HCT116 (cell line): ENCODE results near the gene PEX12. TPM values are rescaled to one million over a fixed set of nuclear protein-coding genes. Genes with fewer than 3 reads are reported as not detected.

Experiments
- ATAC-seq: fragments of 200-7000 bp; cut with Tn5 transposase; 2 replicates; pipeline ENCODE4 v1.9.1; 2020; ENCODE audit warnings: mild to moderate bottlenecking, moderate library complexity
- BruUV-seq: library from RNA; stranded (reverse); fragments of 400-500 nt; replicated peaks from 2 replicates; lab custom pipeline; 2021; lab: Mats Ljungman, UMichigan
- CTCF ChIA-PET: fragments of 300-600 bp; sonication (Branson Sonifier 250); formaldehyde crosslinking; loops from one replicate; lab custom pipeline; 2021; ENCODE audit warnings: antibody characterized with exemption; lab: Charles Lee
- POLR2A ChIA-PET: fragments of 300-600, 350-600 bp; sonication (Branson Sonifier 250); formaldehyde crosslinking; loops from one replicate; lab custom pipeline; 2021; ENCODE audit warnings: antibody characterized with exemption; lab: Charles Lee
- RAD21 ChIA-PET, 2 experiments: fragments of 300-600 bp; sonication (Branson Sonifier 250); formaldehyde crosslinking; loops; one replicate each; lab custom pipeline; 2023; ENCODE audit warnings: low total read pairs in 2 of 2; ENCODE audit not compliant: uncharacterized antibody in 2 of 2, unreplicated experiment in 2 of 2, low non-redundant PET in 1 of 2; lab: Charles Lee
- DNase-seq: peaks from one replicate; pipeline ENCODE4 v3.0.0-alpha.2; 2010; ENCODE audit warnings: low read depth, low spot score
- H2AFZ ChIP-seq: fragments of 200-600 bp; shearing (Covaris generic), sonication (generic); 2 replicates; pipeline ENCODE4 v1.6.1; 2017; ENCODE audit warnings: low read depth, mixed run types, mixed read lengths, antibody characterized with exemption, low read length; ENCODE audit not compliant: poor library complexity, severe bottlenecking
- H3K27ac ChIP-seq: 2 replicates; pipeline ENCODE4 v1.5.1; 2012; ENCODE audit warnings: low read depth, low read length
- H3K27me3 ChIP-seq: fragments of 200-600 bp; sonication (generic); 2 replicates; pipeline ENCODE4 v1.6.1; 2016; ENCODE audit warnings: mixed run types, low read length, mixed read lengths; ENCODE audit not compliant: insufficient read depth
- H3K36me3 ChIP-seq, 2 experiments: fragments of 200-500 bp in 1 of 2; fragments of 200-600 bp in 1 of 2; sonication (Bioruptor generic) in 1 of 2; sonication (generic) in 1 of 2; 2 replicates each; pipeline versions ENCODE4 v1.5.1 to v1.6.1; 2014 to 2016; ENCODE audit warnings: low read length in 2 of 2, inconsistent platforms in 1 of 2, mixed read lengths in 1 of 2, mixed run types in 1 of 2; ENCODE audit not compliant: insufficient read depth in 2 of 2, control insufficient read depth in 1 of 2
- H3K4me1 ChIP-seq, 2 experiments: fragments of 200-600 bp in 1 of 2; sonication (generic) in 1 of 2; 2 replicates each; pipeline versions ENCODE4 v1.5.1 to v1.6.1; 2012 to 2017; ENCODE audit warnings: low read length in 2 of 2, inconsistent platforms in 1 of 2, mild to moderate bottlenecking in 1 of 2, mixed read lengths in 1 of 2, mixed run types in 1 of 2, moderate library complexity in 1 of 2; ENCODE audit not compliant: insufficient read depth in 2 of 2, control insufficient read depth in 1 of 2
- H3K4me2 ChIP-seq: fragments of 200-600 bp; sonication (generic); 2 replicates; pipeline ENCODE4 v1.6.1; 2017; ENCODE audit warnings: mixed run types, low read length, mixed read lengths
- H3K4me3 ChIP-seq, 2 experiments: fragments of 200-600 bp in 1 of 2; sonication (generic) in 1 of 2; replicated peaks in 1 of 2; 2 replicates each; pipeline ENCODE4 v1.5.1; 2011 to 2016; ENCODE audit warnings: low read length in 2 of 2, control low read depth in 1 of 2, low read depth in 1 of 2, mild to moderate bottlenecking in 1 of 2, mixed read lengths in 1 of 2, mixed run types in 1 of 2
- H3K79me2 ChIP-seq: fragments of 200-600 bp; sonication (generic); 2 replicates; pipeline ENCODE4 v1.6.1; 2017; ENCODE audit warnings: mild to moderate bottlenecking, mixed run types, low read length, moderate library complexity, mixed read lengths; ENCODE audit not compliant: insufficient read depth
- H3K9ac ChIP-seq: fragments of 200-600 bp; sonication (generic); 2 replicates; pipeline ENCODE4 v1.6.1; 2016; ENCODE audit warnings: low read length, mixed read lengths
- H3K9me2 ChIP-seq: fragments of 200-600 bp; sonication (generic), shearing (Covaris generic); 2 replicates; pipeline ENCODE4 v1.6.1; 2017; ENCODE audit warnings: mixed run types, mild to moderate bottlenecking, moderate library complexity; ENCODE audit not compliant: insufficient read depth
- H3K9me3 ChIP-seq, 2 experiments: fragments of 200-500 bp in 1 of 2; fragments of 200-600 bp in 1 of 2; sonication (Bioruptor generic) in 1 of 2; sonication (generic) in 1 of 2; 2 replicates each; pipeline ENCODE4 v1.6.1; 2014 to 2017; ENCODE audit warnings: low read length in 2 of 2, mixed read lengths in 2 of 2, inconsistent platforms in 1 of 2, low read depth in 1 of 2, mild to moderate bottlenecking in 1 of 2, mixed run types in 1 of 2, moderate library complexity in 1 of 2; ENCODE audit not compliant: control insufficient read depth in 1 of 2, insufficient read depth in 1 of 2
- H4K20me1 ChIP-seq: fragments of 200-600 bp; sonication (generic), shearing (Covaris generic); 2 replicates; pipeline ENCODE4 v1.6.1; 2017; ENCODE audit warnings: mixed run types, mild to moderate bottlenecking, moderate library complexity; ENCODE audit not compliant: insufficient read depth
- CBX3 ChIP-seq: IDR thresholded peaks from 2 replicates; pipeline ENCODE4 v1.6.1; 2012; ENCODE audit warnings: low read depth
- EGR1 ChIP-seq: IDR thresholded peaks from 2 replicates; pipeline ENCODE4 v1.6.1; 2012; ENCODE audit warnings: low read depth
- EZH2 ChIP-seq: fragments of 200-600 bp; sonication (generic); IDR thresholded peaks from 2 replicates; pipeline ENCODE4 v1.6.1; 2017; ENCODE audit warnings: antibody characterized with exemption, mixed run types
- EZH2phosphoT487 ChIP-seq: fragments of 200-600 bp; IDR thresholded peaks from 2 replicates; pipeline ENCODE4 v1.6.1; 2018; ENCODE audit warnings: antibody characterized with exemption, borderline replicate concordance
- FOSL1 ChIP-seq: IDR thresholded peaks from 2 replicates; pipeline ENCODE4 v1.6.1; 2012; ENCODE audit warnings: low read depth
- JUND ChIP-seq: IDR thresholded peaks from 2 replicates; pipeline ENCODE4 v1.6.1; 2012
- MAX ChIP-seq: IDR thresholded peaks from 2 replicates; pipeline ENCODE4 v1.6.1; 2012
- POLR2A ChIP-seq: IDR thresholded peaks from 2 replicates; pipeline ENCODE4 v1.7.0; 2011; ENCODE audit warnings: borderline replicate concordance; ENCODE audit not compliant: insufficient read depth, insufficient read length; ENCODE audit errors: extremely low read depth
- RAD21 ChIP-seq: IDR thresholded peaks from 2 replicates; pipeline ENCODE4 v1.6.1; 2012; ENCODE audit warnings: low read depth, mild to moderate bottlenecking
- SIN3A ChIP-seq: IDR thresholded peaks from 2 replicates; pipeline ENCODE4 v1.6.1; 2012; ENCODE audit warnings: low read depth
- SP1 ChIP-seq: IDR thresholded peaks from 2 replicates; pipeline ENCODE4 v1.6.1; 2012; ENCODE audit warnings: low read depth
- SRF ChIP-seq: IDR thresholded peaks from 2 replicates; pipeline ENCODE4 v1.6.1; 2012; ENCODE audit warnings: low read depth
- TCF7L2 ChIP-seq: IDR thresholded peaks from 2 replicates; pipeline ENCODE4 v1.7.0; 2011; ENCODE audit warnings: borderline replicate concordance, inconsistent platforms; ENCODE audit not compliant: insufficient read depth, insufficient read length; ENCODE audit errors: extremely low read depth
- YY1 ChIP-seq: IDR thresholded peaks from 2 replicates; pipeline ENCODE4 v1.6.1; 2011; ENCODE audit warnings: low read length, low read depth, moderate library complexity, mild to moderate bottlenecking; ENCODE audit not compliant: insufficient replicate concordance; ENCODE audit errors: extremely low read depth
- ZFX ChIP-seq: fragments of 450-650 bp; IDR thresholded peaks from 2 replicates; pipeline ENCODE4 v1.6.1; 2017
- ZNF274 ChIP-seq: fragments of 200-500 bp; sonication (Bioruptor generic); IDR thresholded peaks from 2 replicates; pipeline ENCODE4 v1.6.1; 2014; ENCODE audit warnings: mild to moderate bottlenecking, low read depth, low read length, inconsistent platforms
- intact Hi-C: fragments of 100-400 bp; cut with micrococcal nuclease; formaldehyde crosslinking; loops from 2 replicates; pipeline ENCODE4 v1.10.0; 2022
- total RNA-seq: library from RNA; stranded (reverse); gene quantifications from one replicate; pipeline ENCODE4 v1.2.1, GENCODE V29; 2021; ENCODE audit not compliant: unreplicated experiment
- TF ChIP-seq, protein P1 (sequence below): IDR thresholded peaks from 2 replicates; pipeline ENCODE4 v1.6.1; 2012
- TF ChIP-seq, protein P2 (sequence below), 3 experiments: fragments of 200-600 bp in 1 of 3; sonication (generic) in 1 of 3; IDR thresholded peaks in 2 of 3; conservative IDR thresholded peaks in 1 of 3; 2 replicates each; pipeline ENCODE4 v1.5.1; 2012 to 2017; ENCODE audit warnings: low read depth in 2 of 3, low read length in 2 of 3, antibody characterized with exemption in 1 of 3, borderline replicate concordance in 1 of 3, control low read depth in 1 of 3, mild to moderate bottlenecking in 1 of 3, mixed read lengths in 1 of 3, mixed run types in 1 of 3, moderate library complexity in 1 of 3; ENCODE audit not compliant: insufficient read depth in 1 of 3
- TF ChIP-seq, protein P3 (sequence below): IDR thresholded peaks from 2 replicates; pipeline ENCODE4 v1.6.1; 2012; ENCODE audit warnings: low read depth
- TF ChIP-seq, protein P4 (sequence below): IDR thresholded peaks from 2 replicates; pipeline ENCODE4 v1.6.1; 2011; ENCODE audit warnings: mild to moderate bottlenecking, low read length, moderate library complexity; ENCODE audit not compliant: insufficient replicate concordance; ENCODE audit errors: extremely low read depth

Gene PEX12
- total RNA-seq, 1 experiment from 2014 or later: 5.0 TPM

DNA sequence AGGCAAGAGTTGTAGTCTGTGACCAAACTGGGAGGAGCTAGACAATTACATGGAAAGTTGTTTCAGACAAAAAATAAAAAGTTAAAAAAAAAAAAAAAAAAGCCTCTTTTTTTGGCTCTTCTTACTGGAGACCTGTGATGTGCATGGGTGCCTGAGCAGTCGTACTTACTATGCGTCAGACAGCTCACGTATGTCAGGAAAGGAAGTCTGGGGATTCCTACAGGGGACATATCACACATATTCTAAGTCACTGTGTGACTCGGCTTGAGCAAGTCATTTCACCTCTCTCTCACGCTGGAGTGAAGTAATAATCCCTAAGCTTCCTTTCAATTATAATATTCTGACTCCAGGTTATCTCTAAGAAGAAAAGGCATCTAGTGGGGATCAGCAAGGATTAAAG lies 23.7 kb downstream of the PEX12 start:
- intact Hi-C loops: loop anchor here (1.0 kb wide), 1 partner anchor 193 kb away; no protein-coding TSS in a partner anchor
- no peak for TF ChIP-seq ZNF274
- TF ChIP-seq SIN3A: no peak
- no peak for TF ChIP-seq FOSL1
- no peak for TF ChIP-seq YY1
- no peak for TF ChIP-seq POLR2A
- TF ChIP-seq SRF: no peak
- no peak for TF ChIP-seq EZH2
- TF ChIP-seq, protein P1, sequence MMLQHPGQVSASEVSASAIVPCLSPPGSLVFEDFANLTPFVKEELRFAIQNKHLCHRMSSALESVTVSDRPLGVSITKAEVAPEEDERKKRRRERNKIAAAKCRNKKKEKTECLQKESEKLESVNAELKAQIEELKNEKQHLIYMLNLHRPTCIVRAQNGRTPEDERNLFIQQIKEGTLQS: no peak
- TF ChIP-seq MAX: no peak
- TF ChIP-seq EZH2phosphoT487: no peak
- TF ChIP-seq SP1: no peak
- no peak for TF ChIP-seq CBX3
- no peak for TF ChIP-seq EGR1
- TF ChIP-seq ZFX: no peak
- TF ChIP-seq, protein P2, sequence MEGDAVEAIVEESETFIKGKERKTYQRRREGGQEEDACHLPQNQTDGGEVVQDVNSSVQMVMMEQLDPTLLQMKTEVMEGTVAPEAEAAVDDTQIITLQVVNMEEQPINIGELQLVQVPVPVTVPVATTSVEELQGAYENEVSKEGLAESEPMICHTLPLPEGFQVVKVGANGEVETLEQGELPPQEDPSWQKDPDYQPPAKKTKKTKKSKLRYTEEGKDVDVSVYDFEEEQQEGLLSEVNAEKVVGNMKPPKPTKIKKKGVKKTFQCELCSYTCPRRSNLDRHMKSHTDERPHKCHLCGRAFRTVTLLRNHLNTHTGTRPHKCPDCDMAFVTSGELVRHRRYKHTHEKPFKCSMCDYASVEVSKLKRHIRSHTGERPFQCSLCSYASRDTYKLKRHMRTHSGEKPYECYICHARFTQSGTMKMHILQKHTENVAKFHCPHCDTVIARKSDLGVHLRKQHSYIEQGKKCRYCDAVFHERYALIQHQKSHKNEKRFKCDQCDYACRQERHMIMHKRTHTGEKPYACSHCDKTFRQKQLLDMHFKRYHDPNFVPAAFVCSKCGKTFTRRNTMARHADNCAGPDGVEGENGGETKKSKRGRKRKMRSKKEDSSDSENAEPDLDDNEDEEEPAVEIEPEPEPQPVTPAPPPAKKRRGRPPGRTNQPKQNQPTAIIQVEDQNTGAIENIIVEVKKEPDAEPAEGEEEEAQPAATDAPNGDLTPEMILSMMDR (IDR thresholded peaks at IDR 0.05 in 2 of 3, conservative IDR thresholded peaks at IDR 0.05 in 1 of 3; ENCODE audit: borderline replicate concordance in 1 of 3, insufficient read depth in 1 of 3, low read depth in 2 of 3, low read length in 2 of 3): no peak
- TF ChIP-seq, protein P3, sequence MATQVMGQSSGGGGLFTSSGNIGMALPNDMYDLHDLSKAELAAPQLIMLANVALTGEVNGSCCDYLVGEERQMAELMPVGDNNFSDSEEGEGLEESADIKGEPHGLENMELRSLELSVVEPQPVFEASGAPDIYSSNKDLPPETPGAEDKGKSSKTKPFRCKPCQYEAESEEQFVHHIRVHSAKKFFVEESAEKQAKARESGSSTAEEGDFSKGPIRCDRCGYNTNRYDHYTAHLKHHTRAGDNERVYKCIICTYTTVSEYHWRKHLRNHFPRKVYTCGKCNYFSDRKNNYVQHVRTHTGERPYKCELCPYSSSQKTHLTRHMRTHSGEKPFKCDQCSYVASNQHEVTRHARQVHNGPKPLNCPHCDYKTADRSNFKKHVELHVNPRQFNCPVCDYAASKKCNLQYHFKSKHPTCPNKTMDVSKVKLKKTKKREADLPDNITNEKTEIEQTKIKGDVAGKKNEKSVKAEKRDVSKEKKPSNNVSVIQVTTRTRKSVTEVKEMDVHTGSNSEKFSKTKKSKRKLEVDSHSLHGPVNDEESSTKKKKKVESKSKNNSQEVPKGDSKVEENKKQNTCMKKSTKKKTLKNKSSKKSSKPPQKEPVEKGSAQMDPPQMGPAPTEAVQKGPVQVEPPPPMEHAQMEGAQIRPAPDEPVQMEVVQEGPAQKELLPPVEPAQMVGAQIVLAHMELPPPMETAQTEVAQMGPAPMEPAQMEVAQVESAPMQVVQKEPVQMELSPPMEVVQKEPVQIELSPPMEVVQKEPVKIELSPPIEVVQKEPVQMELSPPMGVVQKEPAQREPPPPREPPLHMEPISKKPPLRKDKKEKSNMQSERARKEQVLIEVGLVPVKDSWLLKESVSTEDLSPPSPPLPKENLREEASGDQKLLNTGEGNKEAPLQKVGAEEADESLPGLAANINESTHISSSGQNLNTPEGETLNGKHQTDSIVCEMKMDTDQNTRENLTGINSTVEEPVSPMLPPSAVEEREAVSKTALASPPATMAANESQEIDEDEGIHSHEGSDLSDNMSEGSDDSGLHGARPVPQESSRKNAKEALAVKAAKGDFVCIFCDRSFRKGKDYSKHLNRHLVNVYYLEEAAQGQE: no peak
- no peak for TF ChIP-seq TCF7L2
- TF ChIP-seq RAD21: no peak
- TF ChIP-seq, protein P4, sequence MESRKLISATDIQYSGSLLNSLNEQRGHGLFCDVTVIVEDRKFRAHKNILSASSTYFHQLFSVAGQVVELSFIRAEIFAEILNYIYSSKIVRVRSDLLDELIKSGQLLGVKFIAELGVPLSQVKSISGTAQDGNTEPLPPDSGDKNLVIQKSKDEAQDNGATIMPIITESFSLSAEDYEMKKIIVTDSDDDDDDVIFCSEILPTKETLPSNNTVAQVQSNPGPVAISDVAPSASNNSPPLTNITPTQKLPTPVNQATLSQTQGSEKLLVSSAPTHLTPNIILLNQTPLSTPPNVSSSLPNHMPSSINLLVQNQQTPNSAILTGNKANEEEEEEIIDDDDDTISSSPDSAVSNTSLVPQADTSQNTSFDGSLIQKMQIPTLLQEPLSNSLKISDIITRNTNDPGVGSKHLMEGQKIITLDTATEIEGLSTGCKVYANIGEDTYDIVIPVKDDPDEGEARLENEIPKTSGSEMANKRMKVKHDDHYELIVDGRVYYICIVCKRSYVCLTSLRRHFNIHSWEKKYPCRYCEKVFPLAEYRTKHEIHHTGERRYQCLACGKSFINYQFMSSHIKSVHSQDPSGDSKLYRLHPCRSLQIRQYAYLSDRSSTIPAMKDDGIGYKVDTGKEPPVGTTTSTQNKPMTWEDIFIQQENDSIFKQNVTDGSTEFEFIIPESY: no peak
- TF ChIP-seq JUND: no peak
- BruUV-seq: no TSS peak
- no peak for ATAC-seq
- Histone ChIP-seq H3K27ac (no peak overlapping the region), H3K79me2 (no peaks in the 10 kb centered on the region), H2AFZ (no peak overlapping the region), H3K27me3 (peaks cover 17% of the 10 kb centered on the region), H3K36me3 (no peaks in the 10 kb centered on the region), H4K20me1 (no peaks in the 10 kb centered on the region), H3K4me1 (no peaks in the 10 kb centered on the region), H3K4me3 (no peak overlapping the region), H3K9me3 (no peaks in the 10 kb centered on the region), H3K9me2 (no peaks in the 10 kb centered on the region), H3K9ac (no peak overlapping the region), H3K4me2 (no peak overlapping the region)
- ChIA-PET POLR2A (no interaction called here), CTCF (interaction anchor here (0.9 kb wide), 1 partner anchor 193 kb away, joined by 5 read pairs; no protein-coding TSS in a partner anchor), RAD21 (interaction anchor here in 1 of 2 experiments (0.6 to 1.4 kb wide), 2 partner anchors 192 kb away, joined by 3 to 5 read pairs; no protein-coding TSS in a partner anchor)
- DNase-seq: no peak
